Measurements from ENCODE around the gene DST.

DST gene

DNA sequence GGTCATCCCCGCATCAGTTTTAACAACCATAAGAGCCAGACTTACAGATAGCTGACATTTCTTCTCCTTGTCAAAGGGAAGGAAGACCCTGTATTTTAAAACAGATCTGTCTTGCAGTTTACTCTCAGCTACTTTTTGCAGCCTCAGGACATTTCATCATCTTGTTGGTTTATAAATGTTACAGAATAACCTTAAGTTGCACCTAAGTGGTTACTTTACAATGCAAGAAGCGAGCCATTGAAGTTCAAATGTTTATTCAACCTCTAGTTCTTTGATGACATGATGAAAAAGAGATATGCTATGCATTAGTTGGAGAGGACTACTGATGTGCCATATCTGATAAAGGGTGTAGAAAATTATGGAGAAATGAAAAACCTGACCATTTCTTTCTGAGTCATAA, 207.4 kb downstream of the DST start:
- Mint-ChIP-seq H3K27ac (no peak overlapping the region), H3K4me3 (no peak overlapping the region), H3K27me3 (no peaks in the 10 kb centered on the region), H3K36me3 (ENCODE audit: insufficient read depth) (no peaks in the 10 kb centered on the region), H3K9me3 (peaks cover 4 to 8% of the 10 kb centered on the region in 2 donors), H3K4me1 (ENCODE audit: low read depth in 2 of 2) (no peaks in the 10 kb centered on the region)
- DNase-seq (no peak), ATAC-seq (replicated peaks) (no peak)

DNA sequence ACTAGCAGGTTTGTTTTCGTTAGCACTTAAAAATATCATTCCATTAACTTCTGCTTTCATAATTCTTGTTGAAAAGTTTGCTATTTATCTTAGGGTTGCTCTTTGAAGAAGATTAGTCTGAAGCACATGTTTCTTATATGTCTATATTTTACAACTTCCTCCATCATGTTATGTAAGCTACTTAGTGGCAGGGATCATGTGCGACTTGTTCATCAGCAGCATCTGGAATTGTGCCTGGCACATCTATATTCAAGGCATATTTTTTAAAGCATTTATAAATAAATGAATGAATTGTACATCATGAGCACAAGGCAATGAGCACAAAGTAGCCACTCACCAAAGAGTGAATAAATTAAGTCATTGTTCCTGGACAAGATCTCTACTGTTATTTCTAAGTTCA, 208.1 kb downstream of the DST start:
- H3K4me3 Mint-ChIP-seq, result no peak overlapping the region
- H3K27me3 Mint-ChIP-seq, result no peaks in the 10 kb centered on the region
- ATAC-seq (replicated peaks) (no peak), DNase-seq (no peak)
- no peaks in the 10 kb centered on the region for H3K4me1 Mint-ChIP-seq (ENCODE audit: low read depth in 2 of 2)
- no peak overlapping the region for H3K27ac Mint-ChIP-seq
- no peaks in the 10 kb centered on the region for H3K36me3 Mint-ChIP-seq (ENCODE audit: insufficient read depth)
- H3K9me3 Mint-ChIP-seq, result peaks cover 11 to 12% of the 10 kb centered on the region in 2 donors

DNA sequence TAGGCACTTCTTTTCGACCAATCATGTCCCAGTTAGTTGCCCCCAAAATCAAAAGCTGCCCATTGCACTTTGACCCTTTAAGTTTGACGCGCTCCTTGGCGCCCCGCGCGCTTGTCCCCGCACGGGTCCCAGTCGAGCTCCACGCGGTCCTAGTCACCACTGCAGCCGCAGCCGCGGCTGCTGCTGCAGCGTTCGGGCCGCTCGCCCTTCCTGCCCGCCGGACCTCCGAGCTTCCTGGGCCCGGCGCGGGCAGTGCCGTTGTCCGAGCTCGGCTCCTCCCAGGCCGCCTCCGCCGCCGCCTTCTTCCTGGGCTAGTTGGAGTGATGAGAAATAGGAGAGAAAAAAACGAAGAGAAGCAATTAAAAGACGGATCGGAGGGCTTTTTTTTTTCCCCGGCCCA, 209.6 kb downstream of the DST start:
- Mint-ChIP-seq H3K4me3 (no peak overlapping the region), H3K27ac (no peak overlapping the region), H3K27me3 (no peaks in the 10 kb centered on the region), H3K9me3 (peaks cover 11 to 12% of the 10 kb centered on the region in 2 donors), H3K4me1 (ENCODE audit: low read depth in 2 of 2) (no peaks in the 10 kb centered on the region), H3K36me3 (ENCODE audit: insufficient read depth) (no peaks in the 10 kb centered on the region)
- ATAC-seq (replicated peaks) (no peak), DNase-seq (no peak)

DNA sequence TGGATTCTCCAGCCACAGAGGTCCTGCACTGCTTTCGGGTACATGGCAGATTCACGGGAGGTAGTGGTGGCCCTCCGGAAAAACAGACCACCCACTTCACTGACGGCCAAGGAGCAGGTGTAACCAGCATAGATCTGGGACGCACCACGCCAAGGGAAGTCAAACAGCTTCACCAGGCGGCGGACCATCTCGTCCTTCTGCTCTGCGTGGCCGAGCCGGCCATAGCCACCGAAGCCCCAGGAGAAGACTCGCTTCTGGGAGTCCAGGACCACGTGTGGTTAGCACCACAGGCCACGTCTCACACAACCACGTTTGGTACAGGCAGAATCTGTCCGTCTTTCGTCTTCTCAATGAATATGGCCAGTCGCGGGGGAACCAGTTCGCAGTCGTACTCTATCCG, 210.5 kb downstream of the DST start:
- H3K36me3 Mint-ChIP-seq (ENCODE audit: insufficient read depth), result no peaks in the 10 kb centered on the region
- ATAC-seq (replicated peaks) (no peak), DNase-seq (no peak)
- no peak overlapping the region for H3K4me3 Mint-ChIP-seq
- H3K27ac Mint-ChIP-seq, result no peak overlapping the region
- no peaks in the 10 kb centered on the region for H3K27me3 Mint-ChIP-seq
- peaks cover 11 to 14% of the 10 kb centered on the region in 2 donors for H3K9me3 Mint-ChIP-seq
- no peaks in the 10 kb centered on the region for H3K4me1 Mint-ChIP-seq (ENCODE audit: low read depth in 2 of 2)

DNA sequence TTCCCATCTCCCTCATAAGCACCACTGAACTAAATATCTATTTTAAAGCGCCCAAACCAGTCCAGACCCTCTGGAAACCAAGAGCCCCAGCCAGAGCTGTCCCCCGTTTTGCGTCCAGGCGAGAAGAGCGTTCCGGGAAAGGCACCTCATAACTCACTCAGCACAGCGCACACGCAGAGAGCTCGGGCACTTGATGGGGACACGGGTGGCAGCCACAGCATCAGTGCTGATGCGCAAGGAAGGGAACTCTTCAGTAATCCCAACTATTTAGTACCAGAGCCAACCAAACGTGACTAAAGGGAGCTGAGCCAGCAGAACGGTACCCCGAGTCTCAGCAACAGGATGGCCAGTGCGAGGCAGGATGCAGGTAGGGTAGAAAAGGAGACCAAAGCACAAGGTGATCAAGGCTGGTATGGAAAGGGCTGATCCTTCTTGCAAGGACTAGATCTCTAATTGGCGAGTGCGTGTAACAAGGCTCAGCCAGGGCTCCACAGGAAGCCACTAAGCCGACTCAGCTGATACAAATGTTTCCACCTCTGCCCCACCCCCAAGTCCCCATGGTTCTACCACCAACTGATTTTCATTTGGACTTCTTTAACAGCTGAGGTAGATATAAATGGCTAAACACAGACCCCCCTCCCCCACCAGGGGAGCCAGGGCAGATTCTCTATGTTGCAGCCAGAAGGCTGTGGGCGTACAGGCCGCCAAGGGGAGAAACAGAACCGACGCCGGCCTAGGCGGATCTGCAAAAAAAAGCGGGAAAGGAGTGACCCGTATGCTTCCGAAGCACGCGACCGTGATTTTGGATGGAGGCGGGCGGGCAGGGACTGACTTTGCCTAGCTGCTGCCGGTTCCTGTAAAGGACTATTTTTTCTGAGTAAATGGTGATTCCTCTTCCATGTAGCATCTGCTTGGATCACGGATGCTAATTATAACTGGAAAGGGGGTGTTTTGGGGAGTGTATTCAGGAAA, 211.8 kb downstream of the DST start:
- no peak for DNase-seq
- Mint-ChIP-seq H3K27ac (no peak overlapping the region), H3K4me1 (ENCODE audit: low read depth in 2 of 2) (no peaks in the 10 kb centered on the region), H3K27me3 (no peaks in the 10 kb centered on the region), H3K36me3 (ENCODE audit: insufficient read depth) (no peaks in the 10 kb centered on the region), H3K4me3 (no peak overlapping the region), H3K9me3 (peaks cover 11 to 14% of the 10 kb centered on the region in 2 donors)
- ATAC-seq (replicated peaks), result no peak

DNA sequence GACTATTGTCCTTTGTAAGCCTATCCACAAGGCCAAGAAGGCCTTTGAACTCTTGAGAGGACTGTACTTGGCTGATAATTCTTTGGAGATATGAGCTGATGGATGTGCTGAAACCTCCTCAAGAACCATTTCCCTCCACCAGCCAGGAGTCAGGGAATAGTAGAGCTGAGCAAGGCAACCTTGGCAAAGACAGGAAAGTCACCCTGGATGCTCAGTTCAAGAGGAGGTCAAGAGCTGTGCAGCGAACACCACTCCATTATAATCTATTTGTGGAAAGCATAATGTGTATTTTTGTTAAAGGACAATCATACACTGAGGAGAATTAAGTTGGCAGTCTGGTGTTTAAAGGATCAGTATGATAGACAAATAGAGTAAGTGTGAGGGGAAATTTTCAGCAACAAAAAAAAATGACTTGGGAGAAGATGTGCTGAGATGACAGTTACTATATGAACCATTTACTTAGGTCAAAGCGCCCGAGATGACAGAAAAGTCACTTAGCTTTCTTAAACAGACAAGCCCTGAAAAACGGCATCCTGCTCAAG, 218.1 kb downstream of the DST start:
- H3K36me3 Mint-ChIP-seq (ENCODE audit: insufficient read depth), result no peaks in the 10 kb centered on the region
- H3K27ac Mint-ChIP-seq, result no peak overlapping the region
- no peak for DNase-seq
- H3K4me3 Mint-ChIP-seq, result no peak overlapping the region
- no peaks in the 10 kb centered on the region for H3K27me3 Mint-ChIP-seq
- H3K4me1 Mint-ChIP-seq (ENCODE audit: low read depth in 2 of 2), result no peaks in the 10 kb centered on the region
- peaks cover under 1 to 3% of the 10 kb centered on the region in 2 donors for H3K9me3 Mint-ChIP-seq
- ATAC-seq (replicated peaks), result no peak

DNA sequence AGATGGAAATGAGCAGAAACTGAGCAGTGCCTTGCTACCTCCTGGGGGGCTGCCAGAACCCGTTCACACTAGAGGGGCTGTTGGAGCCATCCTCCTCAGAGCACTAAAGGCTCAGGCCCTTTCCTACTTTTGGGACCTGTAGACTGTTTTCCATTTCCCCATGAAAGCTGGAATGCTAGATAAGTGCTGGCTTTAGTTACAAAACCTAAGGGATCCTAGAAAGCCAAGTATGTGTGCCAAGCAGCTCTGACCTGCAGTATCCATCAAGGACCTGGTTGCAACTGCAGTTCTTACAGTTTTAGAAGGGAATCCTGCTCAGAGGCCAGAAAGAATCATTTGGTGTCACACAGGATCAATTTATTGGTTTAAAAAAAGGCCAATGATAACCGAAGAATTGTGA, 218.6 kb downstream of the DST start:
- ATAC-seq (replicated peaks) (no peak), DNase-seq (no peak)
- H3K27me3 Mint-ChIP-seq, result no peaks in the 10 kb centered on the region
- H3K4me1 Mint-ChIP-seq (ENCODE audit: low read depth in 2 of 2), result no peaks in the 10 kb centered on the region
- H3K36me3 Mint-ChIP-seq (ENCODE audit: insufficient read depth), result no peaks in the 10 kb centered on the region
- no peak overlapping the region for H3K4me3 Mint-ChIP-seq
- no peak overlapping the region for H3K27ac Mint-ChIP-seq
- H3K9me3 Mint-ChIP-seq, result peaks cover 0 to 3% of the 10 kb centered on the region in 2 donors

DNA sequence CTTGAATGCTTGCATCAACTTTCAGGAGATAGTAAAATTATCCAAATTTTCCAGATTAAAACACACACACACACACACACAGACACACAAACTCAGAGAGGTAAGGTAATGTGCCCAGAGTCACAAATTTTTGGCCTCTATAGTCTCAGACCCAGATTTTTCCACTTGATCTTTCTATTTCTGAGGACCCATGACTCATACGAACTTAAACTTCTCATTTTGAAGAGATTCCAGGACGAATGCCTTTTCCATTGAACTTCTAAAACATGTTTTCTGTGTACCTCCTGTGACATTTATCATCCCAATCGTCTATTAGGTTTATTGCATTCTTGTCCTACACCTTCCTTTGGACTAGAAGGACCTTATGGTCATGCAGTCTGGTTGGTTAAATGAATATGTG, 222.4 kb downstream of the DST start:
- H3K4me1 Mint-ChIP-seq (ENCODE audit: low read depth in 2 of 2), result no peaks in the 10 kb centered on the region
- H3K36me3 Mint-ChIP-seq (ENCODE audit: insufficient read depth), result no peaks in the 10 kb centered on the region
- H3K9me3 Mint-ChIP-seq, result peaks cover 0 to 3% of the 10 kb centered on the region in 2 donors
- no peak overlapping the region for H3K4me3 Mint-ChIP-seq
- H3K27me3 Mint-ChIP-seq, result no peaks in the 10 kb centered on the region
- DNase-seq (no peak), ATAC-seq (replicated peaks) (no peak)
- no peak overlapping the region for H3K27ac Mint-ChIP-seq

DNA sequence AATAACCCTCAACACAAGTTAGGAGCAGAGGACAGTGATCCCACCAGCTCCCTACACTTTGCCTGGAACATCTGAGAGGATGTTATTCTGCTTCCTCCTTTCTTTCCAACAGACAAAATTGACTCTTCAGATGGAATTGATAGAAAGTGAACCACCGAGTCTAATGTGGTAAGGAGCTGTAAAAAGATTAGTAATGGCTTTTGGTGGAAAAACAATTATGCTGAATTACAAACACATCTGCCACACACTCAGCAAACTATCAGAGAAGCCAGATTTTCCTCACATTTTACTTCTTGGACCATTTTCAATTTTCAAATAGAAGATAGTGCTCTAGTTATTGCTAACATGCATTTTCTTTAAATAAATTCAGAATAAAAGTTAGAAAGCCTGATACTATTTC, 223.5 kb downstream of the DST start:
- no peak overlapping the region for H3K4me3 Mint-ChIP-seq
- H3K9me3 Mint-ChIP-seq, result peaks cover 0 to 3% of the 10 kb centered on the region in 2 donors
- ATAC-seq (replicated peaks) (no peak), DNase-seq (no peak)
- H3K36me3 Mint-ChIP-seq (ENCODE audit: insufficient read depth), result no peaks in the 10 kb centered on the region
- H3K27me3 Mint-ChIP-seq, result no peaks in the 10 kb centered on the region
- no peak overlapping the region for H3K27ac Mint-ChIP-seq
- no peaks in the 10 kb centered on the region for H3K4me1 Mint-ChIP-seq (ENCODE audit: low read depth in 2 of 2)

DNA sequence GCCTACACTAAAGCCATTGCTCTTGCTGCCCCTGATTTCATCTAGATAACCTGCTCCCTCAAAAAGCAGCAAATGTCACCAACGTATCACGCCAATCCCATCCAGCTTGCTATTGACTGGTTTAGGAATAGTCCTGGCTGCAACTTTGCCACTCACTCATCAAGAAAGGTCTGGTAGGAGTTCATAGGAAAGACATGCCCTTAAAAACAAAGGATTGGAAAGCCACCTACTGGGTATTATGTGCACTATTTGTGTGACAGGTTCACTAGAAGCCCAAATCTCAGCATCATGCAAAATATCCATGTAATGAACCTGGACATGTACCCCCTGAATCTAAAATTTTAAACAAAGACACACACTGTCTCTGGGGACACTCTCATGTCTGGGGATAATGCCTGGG, 224.9 kb downstream of the DST start:
- H3K4me3 Mint-ChIP-seq, result no peak overlapping the region
- H3K36me3 Mint-ChIP-seq (ENCODE audit: insufficient read depth), result no peaks in the 10 kb centered on the region
- DNase-seq (no peak), ATAC-seq (replicated peaks) (no peak)
- no peaks in the 10 kb centered on the region for H3K27me3 Mint-ChIP-seq
- H3K27ac Mint-ChIP-seq, result no peak overlapping the region
- H3K9me3 Mint-ChIP-seq, result peaks cover 0 to 3% of the 10 kb centered on the region in 2 donors
- no peaks in the 10 kb centered on the region for H3K4me1 Mint-ChIP-seq (ENCODE audit: low read depth in 2 of 2)

DNA sequence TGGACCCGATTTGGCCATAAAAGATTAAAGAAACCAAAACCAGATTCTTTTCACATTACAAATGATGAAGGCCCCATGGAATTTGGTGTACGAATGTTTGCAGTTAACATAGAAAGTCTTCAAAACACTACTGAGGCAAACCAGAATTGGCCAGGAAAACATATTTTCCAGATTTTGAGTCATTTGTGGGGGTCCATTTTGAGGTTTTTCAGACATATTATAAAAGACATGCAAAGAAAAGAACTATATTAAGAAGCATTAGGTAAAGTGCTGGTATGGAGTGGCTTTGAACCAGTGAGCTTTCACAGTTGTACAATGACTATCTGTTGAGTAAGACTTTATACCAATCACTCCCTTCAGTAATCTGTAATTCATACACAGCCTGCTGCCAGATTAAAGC, 226.4 kb downstream of the DST start:
- Mint-ChIP-seq H3K27me3 (no peaks in the 10 kb centered on the region), H3K4me1 (ENCODE audit: low read depth in 2 of 2) (no peaks in the 10 kb centered on the region), H3K9me3 (peaks cover 0 to 3% of the 10 kb centered on the region in 2 donors), H3K27ac (no peak overlapping the region), H3K4me3 (no peak overlapping the region), H3K36me3 (ENCODE audit: insufficient read depth) (no peaks in the 10 kb centered on the region)
- ATAC-seq (replicated peaks) (no peak), DNase-seq (no peak)

DNA sequence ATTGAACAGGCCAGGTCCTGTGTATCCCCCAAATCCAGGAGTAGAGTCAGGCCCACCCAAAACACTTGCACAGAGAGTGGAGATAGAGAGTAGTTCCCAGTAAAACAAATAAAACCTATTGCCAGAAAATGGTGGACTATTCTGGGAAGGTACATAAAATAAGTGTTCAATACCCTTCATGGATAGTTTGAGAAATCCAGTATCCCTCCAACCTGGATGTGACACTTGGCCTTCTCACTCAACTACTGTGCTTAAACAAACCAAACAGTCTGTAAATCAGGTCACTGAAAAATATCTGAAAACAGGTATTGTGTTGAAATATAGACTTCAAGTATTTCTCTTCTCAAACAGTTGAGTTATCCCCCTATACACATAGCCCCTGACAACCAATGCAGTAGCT, 233.7 kb downstream of the DST start:
- ATAC-seq (replicated peaks) (no peak), DNase-seq (no peak)
- H3K4me1 Mint-ChIP-seq (ENCODE audit: low read depth in 2 of 2), result no peaks in the 10 kb centered on the region
- no peak overlapping the region for H3K4me3 Mint-ChIP-seq
- H3K27ac Mint-ChIP-seq, result no peak overlapping the region
- peaks cover 0 to 8% of the 10 kb centered on the region in 2 donors for H3K9me3 Mint-ChIP-seq
- H3K36me3 Mint-ChIP-seq (ENCODE audit: insufficient read depth), result no peaks in the 10 kb centered on the region
- no peaks in the 10 kb centered on the region for H3K27me3 Mint-ChIP-seq

Measured in effector memory CD8-positive, alpha-beta T cell (primary cell).